HG03095 (cell line): ENCODE results near the gene ADARB2.
"Not testable (repeated sequence)": the region's sequence is repeated elsewhere in the genome, so short reads cannot be mapped to it uniquely, and the experiment has no call there.

Source experiments
- ATAC-seq: cut with Tn5 transposase; IDR thresholded peaks from one replicate; pipeline ENCODE4 v1.9.1; 2021; ENCODE audit warnings: moderate library complexity; ENCODE audit not compliant: unreplicated experiment

Gene ADARB2

DNA sequence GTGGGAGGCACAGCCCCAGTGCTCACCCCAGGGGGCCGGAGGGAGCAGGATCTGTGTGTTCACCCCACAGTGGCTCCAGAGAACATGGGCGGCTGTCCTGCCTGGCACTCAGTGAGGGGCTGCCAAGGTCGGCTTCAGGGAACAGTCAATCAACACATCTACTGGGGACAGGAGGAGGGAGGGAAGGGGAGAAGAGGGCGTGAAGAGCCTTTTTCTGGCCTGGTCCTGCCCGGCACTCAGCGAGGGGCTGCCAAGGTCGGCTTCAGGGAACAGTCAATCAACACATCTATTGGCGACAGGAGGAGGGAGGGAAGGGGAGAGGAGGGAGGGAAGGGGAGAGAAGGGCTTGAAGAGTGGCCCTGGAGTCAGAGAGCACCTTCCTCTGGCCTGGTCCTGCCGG lies 184.9 kb downstream of the ADARB2 start:
- ATAC-seq = no peak

DNA sequence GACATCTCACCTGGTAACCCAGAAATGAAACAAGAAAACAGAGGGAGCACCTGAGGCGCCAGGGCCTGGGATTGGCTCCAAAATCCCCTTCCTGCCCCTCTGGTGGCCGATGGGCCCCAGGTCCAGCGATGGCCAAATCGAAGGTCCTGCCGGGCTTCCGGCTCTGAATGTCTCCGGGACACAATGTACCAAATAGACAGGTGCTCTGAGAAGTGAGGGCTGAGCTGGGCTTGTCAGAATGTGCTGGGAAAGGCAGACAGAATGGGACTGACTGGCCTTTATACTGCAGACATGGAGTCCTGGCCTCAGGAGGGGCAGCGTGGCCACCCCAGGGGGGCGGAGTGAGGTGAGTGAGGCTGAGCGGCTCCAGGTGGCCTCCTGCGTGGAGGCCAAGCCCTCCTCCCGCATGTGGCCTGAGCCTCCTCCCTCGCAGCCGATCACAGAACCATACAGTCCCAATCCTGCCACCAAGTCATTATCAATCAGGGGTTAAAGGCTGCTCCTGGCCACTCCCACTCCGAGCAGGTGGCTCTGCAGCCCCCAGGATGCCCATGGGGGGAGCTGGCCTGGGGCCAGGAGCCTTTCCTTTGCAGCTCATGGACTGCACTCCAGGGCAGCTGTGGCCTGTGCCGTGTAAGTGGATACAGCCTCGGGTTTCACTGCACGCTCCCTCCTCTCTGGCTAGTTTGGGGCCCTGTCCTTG lies 185.5 kb downstream of the ADARB2 start:
- ATAC-seq = no peak

DNA sequence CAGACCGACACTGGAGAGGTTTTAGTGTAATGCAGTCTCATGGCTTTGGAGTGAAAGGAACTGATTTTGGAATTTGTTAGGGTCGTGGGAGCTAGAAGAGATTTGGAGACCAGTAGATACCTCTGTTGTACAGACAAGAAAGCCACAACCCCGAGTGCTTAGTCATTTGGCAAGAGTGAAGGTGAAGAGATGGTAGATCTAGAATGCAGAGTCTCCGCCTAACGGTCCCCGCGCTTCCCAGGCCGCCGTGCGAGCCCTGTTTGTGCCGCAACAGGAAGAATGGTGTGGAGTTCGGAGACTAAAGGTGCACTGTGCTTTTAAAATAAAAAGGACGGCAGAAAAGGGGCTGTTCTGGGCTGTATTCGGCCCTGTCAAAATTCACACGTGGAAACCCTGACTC lies 186.7 kb downstream of the ADARB2 start:
- ATAC-seq = no peak

GRCh38 chr10:1550291-1550595 lies 187.1 kb downstream of the ADARB2 start:
- no peak for ATAC-seq

DNA sequence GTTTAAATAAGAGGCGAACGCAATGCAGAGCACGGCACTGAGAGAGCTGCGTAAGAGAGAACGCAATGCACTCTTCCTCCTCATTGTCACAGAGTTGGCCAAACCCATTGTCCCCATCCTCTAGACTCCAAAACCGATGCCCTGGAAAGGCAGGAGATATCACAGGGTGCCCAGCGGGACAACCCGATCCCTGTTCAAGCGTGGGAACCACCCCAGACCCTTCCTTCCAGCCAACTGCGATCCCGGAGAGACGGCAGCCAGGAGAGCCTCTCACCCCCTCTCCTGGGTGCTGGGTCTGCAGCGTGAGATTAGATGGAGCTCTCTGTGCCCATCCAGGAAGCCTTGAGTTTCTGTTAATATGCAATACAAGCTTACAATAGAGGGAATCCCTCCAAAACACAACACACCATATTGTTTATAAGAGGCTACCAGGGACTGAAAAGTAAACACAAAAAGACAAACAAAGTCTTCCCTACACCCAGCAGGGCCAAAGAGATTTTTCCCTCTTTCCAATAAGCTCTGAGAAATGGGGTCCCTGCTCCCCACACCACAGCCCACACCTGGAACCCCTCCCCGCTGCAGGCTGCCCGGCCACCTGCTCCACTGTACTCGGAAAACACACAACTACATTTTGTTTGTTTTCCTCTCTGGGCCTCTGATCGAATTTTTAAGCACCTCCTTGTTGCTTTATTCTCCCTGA lies 187.6 kb downstream of the ADARB2 start:
- ATAC-seq = no peak

GRCh38 chr10:1548596-1548995 lies 188.7 kb downstream of the ADARB2 start:
- ATAC-seq = no peak

GRCh38 chr10:1548146-1548545 lies 189.2 kb downstream of the ADARB2 start:
- ATAC-seq = no peak

DNA sequence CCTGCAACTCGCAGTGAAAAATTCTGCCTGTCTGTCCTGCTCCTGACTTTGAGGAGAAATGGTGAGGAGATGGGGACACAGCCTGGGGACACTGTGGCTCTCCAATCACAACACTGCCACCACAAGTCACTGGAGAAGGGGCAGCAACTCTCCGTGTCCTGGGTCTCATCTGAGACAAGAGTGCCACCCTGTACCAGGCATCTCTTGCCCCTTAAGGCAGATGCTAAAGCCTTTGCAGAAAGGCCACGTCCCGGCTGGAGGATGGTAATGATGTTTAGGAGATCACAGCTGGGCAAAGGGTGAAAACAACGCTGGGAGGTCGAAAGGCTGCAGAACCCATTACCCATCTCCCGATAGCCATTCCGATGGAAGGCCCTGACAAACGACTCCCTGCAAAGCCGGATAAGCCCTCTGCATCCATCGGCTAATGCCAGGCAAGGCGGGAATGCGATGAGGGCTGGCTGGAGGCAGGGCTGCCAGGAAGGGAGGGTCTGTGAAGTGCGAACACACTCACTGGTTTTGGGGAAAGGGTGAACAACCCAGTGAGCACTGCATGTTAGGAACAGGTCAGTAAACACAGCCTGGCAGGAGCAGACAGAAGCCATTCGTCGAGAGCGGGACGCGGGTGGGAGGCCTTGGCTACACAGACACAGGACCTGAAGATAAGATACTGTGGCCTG lies 190.8 kb downstream of the ADARB2 start:
- no peak for ATAC-seq

GRCh38 chr10:1545524-1545923 lies 191.8 kb downstream of the ADARB2 start:
- no peak for ATAC-seq

GRCh38 chr10:1544929-1545328 lies 192.4 kb downstream of the ADARB2 start:
- ATAC-seq = no peak

GRCh38 chr10:1544209-1544673 lies 193.1 kb downstream of the ADARB2 start:
- no peak for ATAC-seq

DNA sequence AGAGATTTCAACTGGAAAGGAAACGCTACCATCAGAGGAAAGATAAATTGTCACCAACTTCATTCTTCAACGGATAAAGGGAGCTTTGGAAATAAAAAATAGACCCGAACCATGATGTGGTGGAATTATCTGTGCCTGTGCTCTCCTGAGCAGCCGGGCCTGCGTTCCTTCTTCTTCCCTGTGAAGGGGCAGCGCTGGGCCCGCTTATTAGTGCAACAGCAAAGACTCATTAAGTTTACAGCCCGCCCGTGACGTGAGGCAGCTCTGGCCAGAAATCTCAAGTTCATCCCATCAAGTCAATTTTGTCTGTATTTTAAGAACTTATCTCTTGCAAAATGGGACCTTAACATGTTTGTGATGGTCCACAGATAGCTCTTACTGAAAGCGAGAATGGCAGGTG lies 193.7 kb downstream of the ADARB2 start:
- no peak for ATAC-seq

DNA sequence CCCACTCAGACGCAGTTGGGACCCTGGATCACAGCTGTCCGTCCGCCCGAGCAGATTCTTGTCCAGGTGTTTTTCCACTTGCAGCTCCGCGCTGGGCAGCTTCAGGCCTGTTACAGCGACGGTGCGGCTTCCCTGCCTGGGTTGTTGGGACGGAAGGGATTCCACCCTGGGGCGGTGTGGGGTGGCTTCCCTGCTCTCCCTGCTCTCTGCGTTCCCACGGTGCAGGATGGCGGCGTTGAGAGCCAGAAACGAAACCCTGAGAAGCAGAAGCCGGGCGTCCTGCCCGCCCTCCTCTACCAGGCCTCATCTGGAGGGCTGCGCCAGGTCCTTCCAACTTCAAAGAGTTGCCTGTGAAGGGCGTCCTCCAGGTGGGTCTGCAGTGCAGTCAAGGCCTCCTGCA lies 194.4 kb downstream of the ADARB2 start:
- no peak for ATAC-seq

DNA sequence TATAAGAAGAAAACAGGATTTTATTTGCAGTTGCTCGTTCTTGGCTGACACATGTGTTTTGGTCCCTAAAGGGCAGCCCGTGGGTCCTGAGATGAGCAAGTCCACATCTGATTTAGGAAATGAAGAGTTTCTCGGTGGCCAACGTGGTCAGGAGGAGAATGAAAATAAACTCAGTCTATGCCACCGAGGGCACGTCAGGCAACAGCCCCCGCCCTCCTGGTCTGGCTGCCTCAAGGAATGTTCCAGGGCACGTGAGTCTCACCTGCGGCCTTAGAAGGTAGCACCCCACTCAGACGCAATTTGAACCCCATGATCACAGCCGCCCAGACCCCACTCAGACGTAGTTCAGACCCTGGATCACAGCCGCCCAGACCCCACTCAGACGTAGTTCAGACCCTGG lies 197.2 kb downstream of the ADARB2 start:
- no peak for ATAC-seq

GRCh38 chr10:1539216-1539615 lies 198.1 kb downstream of the ADARB2 start:
- ATAC-seq = no peak

GRCh38 chr10:1538531-1539061 lies 198.7 kb downstream of the ADARB2 start:
- ATAC-seq = no peak

DNA sequence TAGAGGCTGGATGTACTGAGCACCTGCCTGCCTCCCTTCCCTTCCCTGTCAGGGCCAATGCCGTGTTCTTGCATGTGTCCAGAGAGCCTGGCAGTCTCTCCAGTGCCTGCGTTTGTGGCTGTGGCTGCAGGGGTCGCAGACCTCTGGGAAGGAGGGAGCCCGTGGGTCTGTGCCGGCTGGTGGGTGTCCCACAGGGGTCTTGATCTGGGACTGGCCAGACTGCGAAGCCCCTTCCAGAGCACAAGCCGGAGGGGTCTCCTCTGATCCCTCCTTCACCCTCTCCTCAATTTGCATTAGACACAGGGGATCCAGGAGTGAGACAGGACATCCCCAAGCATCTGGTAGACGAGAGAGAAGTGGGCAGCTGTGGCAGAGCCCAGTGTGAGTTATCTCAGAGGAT lies 199.2 kb downstream of the ADARB2 start:
- no peak for ATAC-seq

GRCh38 chr10:1537449-1537848 lies 199.9 kb downstream of the ADARB2 start:
- ATAC-seq = not testable (repeated sequence)

DNA sequence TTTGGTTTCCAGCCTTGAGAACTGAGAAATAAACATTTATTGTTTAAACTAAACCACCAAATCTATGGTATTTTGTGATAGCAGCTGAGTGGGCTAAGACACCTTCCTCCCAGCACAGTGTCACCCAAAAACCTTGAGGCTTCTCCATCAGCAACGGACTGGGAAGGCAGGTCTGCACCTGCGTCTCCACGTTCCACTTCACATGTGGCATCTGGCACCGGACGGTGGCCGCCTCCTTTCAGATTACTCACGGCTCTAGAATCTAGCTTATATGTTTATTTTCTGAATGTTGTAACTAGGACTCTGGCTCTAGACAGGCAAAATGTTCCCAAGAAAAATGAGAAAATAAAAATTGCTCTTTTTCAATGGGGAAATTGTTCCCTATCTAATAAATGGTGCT lies 201.0 kb downstream of the ADARB2 start:
- ATAC-seq = no peak

- no peak for ATAC-seq
Measured at GRCh38 chr10:1535301-1535965, 201.9 kb downstream of the ADARB2 start.

- ATAC-seq = no peak
Measured at GRCh38 chr10:1534820-1535219, 202.5 kb downstream of the ADARB2 start.
